PC-9 (cell line): Measurements from ENCODE around the gene KRTAP10-6. TPM values are rescaled to one million over a fixed set of nuclear protein-coding genes. Genes with fewer than 3 reads are reported as not detected.

Experiments used
- BruUV-seq: library from RNA; stranded (reverse); fragments of 400-500 nt; replicated peaks from 2 replicates; lab custom pipeline; 2021; lab: Mats Ljungman, UMichigan
- CTCF ChIA-PET: fragments of 300-600 bp; sonication (Branson Sonifier 250); formaldehyde crosslinking; loops from one replicate; lab custom pipeline; 2022; ENCODE audit warnings: antibody characterized with exemption; lab: Charles Lee
- POLR2A ChIA-PET: fragments of 300-600 bp; sonication (Branson Sonifier 250); formaldehyde crosslinking; loops from one replicate; lab custom pipeline; 2022; ENCODE audit warnings: antibody characterized with exemption; ENCODE audit not compliant: unreplicated experiment; lab: Charles Lee
- DNase-seq, 2 experiments: peaks; one replicate each; pipeline versions ENCODE4 v3.0.0 to v3.0.0-alpha.2; 2015 to 2022; ENCODE audit warnings: mixed read lengths in 1 of 2
- H2AFZ ChIP-seq: fragments of 200-600 bp; sonication (generic); 2 replicates; pipeline ENCODE4 v1.8.1; 2017; ENCODE audit warnings: antibody characterized with exemption
- H3F3A ChIP-seq: fragments of 200-600 bp; sonication (generic); 2 replicates; pipeline ENCODE4 v1.8.1; 2017; ENCODE audit warnings: antibody characterized with exemption, mild to moderate bottlenecking, low read depth; ENCODE audit not compliant: insufficient read depth
- H3K27ac ChIP-seq: fragments of 200-600 bp; sonication (generic); 2 replicates; pipeline ENCODE4 v1.6.1; 2016; ENCODE audit warnings: mixed run types
- H3K27me3 ChIP-seq: fragments of 200-600 bp; sonication (generic); 2 replicates; pipeline ENCODE4 v1.6.1; 2016; ENCODE audit warnings: low read depth, mixed run types; ENCODE audit not compliant: insufficient read depth
- H3K36me3 ChIP-seq: fragments of 200-600 bp; sonication (generic); 2 replicates; pipeline ENCODE4 v1.6.1; 2016; ENCODE audit warnings: low read depth, mixed run types
- H3K4me1 ChIP-seq: fragments of 200-600 bp; sonication (generic); replicated peaks from 2 replicates; pipeline ENCODE4 v1.6.1; 2016; ENCODE audit warnings: mixed run types; ENCODE audit not compliant: insufficient read depth
- H3K4me2 ChIP-seq: fragments of 200-600 bp; sonication (generic); 2 replicates; pipeline ENCODE4 v1.6.1; 2017; ENCODE audit warnings: mixed run types
- H3K4me3 ChIP-seq: fragments of 200-600 bp; sonication (generic); 2 replicates; pipeline ENCODE4 v1.6.1; 2016; ENCODE audit warnings: mixed run types
- H3K79me2 ChIP-seq: fragments of 200-600 bp; sonication (generic); 2 replicates; pipeline ENCODE4 v1.6.1; 2017; ENCODE audit warnings: low read depth, mixed run types
- H3K9me2 ChIP-seq: fragments of 200-600 bp; sonication (generic); 2 replicates; pipeline ENCODE4 v1.8.1; 2017; ENCODE audit warnings: mild to moderate bottlenecking; ENCODE audit not compliant: insufficient read depth
- H3K9me3 ChIP-seq: fragments of 200-600 bp; sonication (generic); 2 replicates; pipeline ENCODE4 v1.8.1; 2016; ENCODE audit warnings: low read depth; ENCODE audit not compliant: insufficient read depth
- H4K20me1 ChIP-seq: fragments of 200-600 bp; sonication (generic); 2 replicates; pipeline ENCODE4 v1.8.1; 2017; ENCODE audit not compliant: insufficient read depth
- EZH2 ChIP-seq: fragments of 200-600 bp; sonication (generic); IDR thresholded peaks from 2 replicates; pipeline ENCODE4 v1.8.0; 2017; ENCODE audit warnings: antibody characterized with exemption, low read depth
- intact Hi-C: fragments of 100-400 bp; cut with micrococcal nuclease; formaldehyde crosslinking; loops from one replicate; pipeline ENCODE4 v1.10.0; 2022; ENCODE audit not compliant: unreplicated experiment
- total RNA-seq: library from RNA; stranded (reverse); gene quantifications from 2 replicates; pipeline ENCODE4 v1.2.3, GENCODE V29; 2021
- TF ChIP-seq, protein P1 (sequence below): fragments of 200-600 bp; sonication (generic); conservative IDR thresholded peaks from 2 replicates; pipeline ENCODE4 v1.6.1; 2017; ENCODE audit warnings: mixed run types, antibody characterized with exemption, mild to moderate bottlenecking, moderate library complexity

Gene KRTAP10-6
- total RNA-seq, 1 experiment from 2014 or later, result not detected

DNA sequence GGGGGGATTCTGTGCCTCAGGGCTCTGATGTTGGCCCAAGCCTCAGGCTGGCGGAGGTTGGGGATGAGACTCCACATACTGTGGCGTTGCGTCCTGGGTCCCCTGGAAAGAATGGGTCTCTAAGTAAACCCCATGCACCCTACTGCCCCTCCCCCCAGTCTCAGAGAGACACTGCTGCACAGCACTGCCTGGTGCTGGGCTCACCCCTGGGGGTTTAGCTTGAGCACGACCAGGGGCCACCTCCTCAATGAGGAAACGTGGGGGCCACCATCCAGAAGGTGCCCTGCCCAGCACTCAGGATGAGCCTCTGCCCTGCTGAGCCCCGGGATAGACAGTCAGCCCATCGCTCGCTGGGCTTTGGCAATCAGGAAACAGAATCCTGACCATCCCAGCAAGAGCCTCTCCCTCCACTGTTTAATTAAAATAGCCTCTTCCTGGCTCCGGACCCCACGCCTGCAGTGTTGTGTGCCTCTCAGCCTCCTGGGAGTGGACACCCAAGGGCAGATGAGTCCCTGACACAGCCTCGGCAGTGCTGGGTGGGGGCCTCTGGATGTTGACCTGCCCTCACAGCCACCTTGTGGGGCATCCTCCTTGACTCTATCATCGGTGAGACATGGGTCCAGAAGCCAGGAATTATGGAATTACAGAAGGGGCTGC, 22.3 kb downstream of the KRTAP10-6 start:
- Histone ChIP-seq H4K20me1 (no peaks in the 10 kb centered on the region), H3F3A (no peaks in the 10 kb centered on the region), H3K4me3 (no peak overlapping the region), H3K9me3 (no peaks in the 10 kb centered on the region), H2AFZ (no peak overlapping the region), H3K27me3 (peaks cover 59% of the 10 kb centered on the region), H3K79me2 (no peaks in the 10 kb centered on the region), H3K36me3 (no peaks in the 10 kb centered on the region), H3K9me2 (no peaks in the 10 kb centered on the region), H3K27ac (no peak overlapping the region), H3K4me1 (no peaks in the 10 kb centered on the region), H3K4me2 (no peak overlapping the region)
- BruUV-seq, result no TSS peak
- intact Hi-C loops, result no loop called here
- POLR2A ChIA-PET, result no interaction called here
- CTCF ChIA-PET, result no interaction called here
- DNase-seq, result no peak
- TF ChIP-seq, protein P1, sequence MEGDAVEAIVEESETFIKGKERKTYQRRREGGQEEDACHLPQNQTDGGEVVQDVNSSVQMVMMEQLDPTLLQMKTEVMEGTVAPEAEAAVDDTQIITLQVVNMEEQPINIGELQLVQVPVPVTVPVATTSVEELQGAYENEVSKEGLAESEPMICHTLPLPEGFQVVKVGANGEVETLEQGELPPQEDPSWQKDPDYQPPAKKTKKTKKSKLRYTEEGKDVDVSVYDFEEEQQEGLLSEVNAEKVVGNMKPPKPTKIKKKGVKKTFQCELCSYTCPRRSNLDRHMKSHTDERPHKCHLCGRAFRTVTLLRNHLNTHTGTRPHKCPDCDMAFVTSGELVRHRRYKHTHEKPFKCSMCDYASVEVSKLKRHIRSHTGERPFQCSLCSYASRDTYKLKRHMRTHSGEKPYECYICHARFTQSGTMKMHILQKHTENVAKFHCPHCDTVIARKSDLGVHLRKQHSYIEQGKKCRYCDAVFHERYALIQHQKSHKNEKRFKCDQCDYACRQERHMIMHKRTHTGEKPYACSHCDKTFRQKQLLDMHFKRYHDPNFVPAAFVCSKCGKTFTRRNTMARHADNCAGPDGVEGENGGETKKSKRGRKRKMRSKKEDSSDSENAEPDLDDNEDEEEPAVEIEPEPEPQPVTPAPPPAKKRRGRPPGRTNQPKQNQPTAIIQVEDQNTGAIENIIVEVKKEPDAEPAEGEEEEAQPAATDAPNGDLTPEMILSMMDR, result no peak
- TF ChIP-seq EZH2, result no peak

- Histone ChIP-seq H3K9me3 (no peaks in the 10 kb centered on the region), H3F3A (no peaks in the 10 kb centered on the region), H3K9me2 (no peaks in the 10 kb centered on the region), H3K27ac (no peak overlapping the region), H3K27me3 (peaks cover 62% of the 10 kb centered on the region), H2AFZ (no peak overlapping the region), H4K20me1 (no peaks in the 10 kb centered on the region), H3K79me2 (no peaks in the 10 kb centered on the region), H3K4me3 (no peak overlapping the region), H3K4me1 (no peaks in the 10 kb centered on the region), H3K36me3 (no peaks in the 10 kb centered on the region), H3K4me2 (no peak overlapping the region)
- no TSS peak for BruUV-seq
- no peak for DNase-seq
- intact Hi-C loops, result no loop called here
- no peak for TF ChIP-seq EZH2
- TF ChIP-seq, protein P1, result no peak
- ChIA-PET POLR2A (no interaction called here), CTCF (no interaction called here)
Measured at GRCh38 chr21:44568667-44569556, 23.4 kb downstream of the KRTAP10-6 start.

GRCh38 chr21:44568261-44568660, 24.0 kb downstream of the KRTAP10-6 start:
- TF ChIP-seq, protein P1, result no peak
- no peak for TF ChIP-seq EZH2
- Histone ChIP-seq H3K27ac (no peak overlapping the region), H3K27me3 (peaks cover 64% of the 10 kb centered on the region), H3K9me3 (no peaks in the 10 kb centered on the region), H3K36me3 (no peaks in the 10 kb centered on the region), H3K4me3 (no peak overlapping the region), H3K9me2 (no peaks in the 10 kb centered on the region), H3K79me2 (no peaks in the 10 kb centered on the region), H3K4me1 (no peaks in the 10 kb centered on the region), H3F3A (no peaks in the 10 kb centered on the region), H3K4me2 (no peak overlapping the region), H4K20me1 (no peaks in the 10 kb centered on the region), H2AFZ (no peak overlapping the region)
- intact Hi-C loops, result no loop called here
- no TSS peak for BruUV-seq
- no peak for DNase-seq
- POLR2A ChIA-PET, result no interaction called here
- CTCF ChIA-PET, result no interaction called here
